ENCODE results near the gene ZNF407.

Gene ZNF407

GRCh38 chr18:74897971-74898657 is 300.4 kb downstream of the ZNF407 start:
- DNase-seq = no peak

GRCh38 chr18:74898965-74899364 is 301.3 kb downstream of the ZNF407 start:
- DNase-seq = no peak

GRCh38 chr18:74899554-74899953 is 301.9 kb downstream of the ZNF407 start:
- DNase-seq = no peak

GRCh38 chr18:74901362-74902146 is 303.9 kb downstream of the ZNF407 start:
- no peak for DNase-seq

DNA sequence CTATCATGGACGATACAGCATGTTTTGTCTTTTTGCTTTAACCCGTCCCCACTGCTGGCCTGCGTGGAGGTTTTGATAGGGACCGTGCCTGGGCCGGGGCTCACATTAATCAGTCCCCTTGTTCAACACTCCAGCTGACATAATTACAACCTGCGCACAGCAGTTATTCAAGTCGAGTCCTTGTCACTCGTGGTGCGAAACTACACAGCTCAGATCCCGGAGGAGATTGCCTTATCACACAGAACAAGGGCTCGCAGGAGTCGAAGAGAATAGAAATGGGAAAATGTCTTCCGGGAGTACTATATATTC is 304.4 kb downstream of the ZNF407 start:
- DNase-seq = no peak

GRCh38 chr18:74905247-74905646 is 307.6 kb downstream of the ZNF407 start:
- no peak for DNase-seq

- DNase-seq = no peak
Measured at GRCh38 chr18:74906184-74906583, 308.5 kb downstream of the ZNF407 start.

GRCh38 chr18:74914052-74914591 is 316.5 kb downstream of the ZNF407 start:
- no peak for DNase-seq

DNA sequence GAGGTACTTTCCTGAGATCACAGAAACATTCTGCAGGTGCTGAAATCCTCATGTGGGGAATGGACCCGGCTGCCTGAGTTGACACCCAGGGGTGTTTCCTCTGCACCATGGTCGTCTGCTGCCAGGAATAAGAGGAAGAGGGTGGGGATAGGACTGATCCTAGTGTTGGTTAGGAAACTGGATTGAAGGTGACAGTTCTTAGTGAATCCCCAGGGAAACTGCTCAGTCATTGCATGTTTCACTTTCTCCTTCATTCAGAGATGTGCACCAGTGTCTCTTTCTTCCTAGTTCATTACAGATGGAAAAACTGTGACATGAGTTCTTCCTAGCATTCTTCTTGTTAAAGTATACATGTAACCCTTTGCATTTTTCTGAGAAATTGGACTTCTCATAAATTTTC is 317.0 kb downstream of the ZNF407 start:
- DNase-seq = no peak

GRCh38 chr18:74916773-74917393 is 319.2 kb downstream of the ZNF407 start:
- no peak for DNase-seq

DNA sequence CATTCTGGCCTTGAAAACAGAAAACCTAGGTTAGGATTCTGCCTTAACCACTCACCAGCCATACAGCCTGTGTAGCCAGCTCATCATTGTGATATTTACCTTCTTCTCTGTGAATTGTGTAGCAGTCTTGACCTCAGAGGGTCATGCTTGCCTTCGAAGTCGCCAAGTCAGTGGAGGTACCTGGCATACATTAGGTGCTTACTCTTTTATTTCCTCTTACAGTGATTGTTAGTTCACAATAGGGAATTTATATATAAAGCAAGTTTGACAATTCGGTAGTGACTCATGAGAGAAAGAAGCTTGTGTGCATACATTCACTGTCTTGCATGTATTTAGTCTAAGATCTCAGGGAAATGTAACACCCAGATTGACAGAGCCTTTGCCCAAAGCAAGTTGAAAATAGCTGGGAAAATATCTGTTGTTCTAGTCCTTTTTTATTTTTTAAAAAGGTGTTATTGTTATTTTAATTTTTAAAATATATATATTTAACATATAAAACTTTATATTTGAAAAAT is 320.7 kb downstream of the ZNF407 start:
- DNase-seq = no peak

DNA sequence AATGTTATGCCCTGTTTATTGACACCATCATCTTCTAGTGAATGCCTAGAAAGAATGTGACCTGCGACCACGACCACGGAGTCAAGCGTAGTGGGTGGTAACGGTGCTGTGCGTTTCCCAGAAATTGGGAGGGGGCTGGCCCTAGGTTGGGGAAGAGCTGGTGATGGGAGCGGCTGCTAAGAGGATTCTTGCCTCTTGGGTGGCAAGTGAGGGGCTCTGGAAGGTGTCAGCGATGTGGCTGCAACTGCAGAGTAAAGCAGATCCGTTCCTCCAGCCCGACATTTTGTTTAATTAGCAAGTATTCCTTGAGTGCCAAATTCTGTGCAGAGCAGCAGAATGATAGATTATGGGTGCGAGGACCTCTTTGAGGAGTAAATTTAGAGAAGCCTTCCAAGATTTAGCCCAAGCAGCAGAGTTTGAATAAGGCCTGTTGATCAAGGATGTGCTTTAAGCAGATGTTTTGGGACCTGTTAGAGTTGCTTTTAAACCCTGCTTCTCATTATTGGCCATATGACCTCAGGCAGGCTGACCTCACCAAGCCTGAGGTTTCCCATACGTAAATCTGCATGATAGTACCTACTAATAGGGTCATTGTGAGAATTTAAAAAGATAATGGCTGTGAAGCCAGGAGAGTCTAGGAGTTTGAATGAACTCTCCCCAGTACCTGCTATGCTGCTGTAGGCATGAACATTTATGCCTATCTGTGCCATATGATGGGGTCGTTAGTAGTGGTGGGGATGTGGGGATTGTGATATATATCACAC is 323.6 kb downstream of the ZNF407 start:
- no peak for DNase-seq

DNA sequence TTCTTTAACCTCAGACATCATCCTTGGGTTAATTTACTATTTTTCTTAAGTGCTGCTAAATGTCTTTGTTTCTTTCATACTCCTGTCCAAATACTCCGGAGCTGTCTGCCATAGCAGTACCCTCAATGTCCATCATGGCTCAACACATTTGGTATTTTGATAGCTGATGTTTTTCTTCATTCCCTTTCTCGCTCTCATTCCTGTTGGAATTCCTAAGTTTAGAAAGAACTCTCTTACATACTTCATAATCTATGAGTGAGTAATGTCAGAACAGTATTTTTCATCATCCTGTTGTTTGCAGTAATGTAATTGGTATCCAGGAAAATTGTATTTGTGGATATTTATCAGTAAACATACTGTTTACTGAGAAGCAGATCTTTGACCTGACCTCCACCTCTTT is 328.4 kb downstream of the ZNF407 start:
- no peak for DNase-seq

GRCh38 chr18:74928194-74928968 is 330.7 kb downstream of the ZNF407 start:
- no peak for DNase-seq

DNA sequence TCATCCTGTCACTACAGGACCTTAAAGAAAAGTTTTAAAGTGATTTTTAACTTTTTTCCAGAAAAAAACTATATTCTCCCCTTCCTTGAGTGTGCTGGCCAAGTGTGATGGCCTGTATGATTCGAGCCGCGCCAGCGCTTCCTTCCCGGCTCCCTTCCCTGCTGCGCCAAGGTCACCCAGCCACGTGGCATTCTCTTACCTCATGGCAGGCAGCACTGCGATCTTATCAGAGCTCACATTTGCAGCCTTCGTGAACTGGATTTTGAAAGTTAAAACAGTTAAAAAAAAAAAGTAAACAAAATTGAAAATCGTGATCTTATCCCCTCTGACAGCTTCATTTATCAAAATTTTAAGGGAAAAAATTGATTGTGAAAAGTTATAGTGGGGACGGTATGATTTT is 331.4 kb downstream of the ZNF407 start:
- no peak for DNase-seq

GRCh38 chr18:74930616-74931015 is 332.9 kb downstream of the ZNF407 start:
- no peak for DNase-seq

DNA sequence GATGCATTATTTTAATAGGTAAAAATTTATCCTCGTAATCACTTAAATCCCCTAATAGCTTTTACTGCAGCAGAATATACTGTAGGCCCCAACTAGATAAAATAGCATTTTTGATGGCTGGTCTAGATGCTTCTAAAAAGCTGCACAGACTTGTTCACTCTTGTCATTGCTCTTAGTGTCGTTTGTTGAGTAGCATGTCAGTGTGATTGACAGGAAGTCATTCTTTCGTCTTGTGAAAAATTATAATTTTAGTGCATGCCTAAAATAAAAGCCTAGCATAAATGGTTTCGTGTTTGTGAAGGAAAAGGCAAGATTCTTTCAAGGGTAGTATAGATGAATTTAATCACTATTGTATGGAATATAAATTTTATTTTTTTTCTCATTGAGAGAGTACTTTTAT is 336.3 kb downstream of the ZNF407 start:
- DNase-seq = no peak

GRCh38 chr18:74935434-74935833 is 337.8 kb downstream of the ZNF407 start:
- no peak for DNase-seq

- DNase-seq = no peak
Measured at GRCh38 chr18:74936343-74936742, 338.7 kb downstream of the ZNF407 start.

GRCh38 chr18:74937291-74937690 is 339.6 kb downstream of the ZNF407 start:
- no peak for DNase-seq

DNA sequence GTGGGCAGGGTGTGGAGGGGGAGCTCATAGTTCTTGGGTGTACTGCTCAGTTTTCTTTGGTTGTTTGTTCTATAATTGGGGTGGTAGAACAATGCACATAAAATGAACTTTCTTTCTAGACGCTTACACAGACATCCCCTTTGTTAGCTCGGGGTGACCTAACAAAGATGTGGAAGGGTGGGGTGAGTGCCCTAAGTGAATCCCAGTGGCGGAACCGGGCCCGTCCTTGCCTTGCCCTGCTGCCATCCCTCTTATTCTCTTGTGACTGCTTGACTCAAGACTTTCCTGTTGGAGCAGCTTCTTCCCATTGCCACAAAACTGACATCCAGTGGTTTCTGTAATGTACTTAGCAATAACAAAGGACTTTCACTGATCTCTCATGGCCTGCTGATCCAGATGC is 343.2 kb downstream of the ZNF407 start:
- no peak for DNase-seq

DNA sequence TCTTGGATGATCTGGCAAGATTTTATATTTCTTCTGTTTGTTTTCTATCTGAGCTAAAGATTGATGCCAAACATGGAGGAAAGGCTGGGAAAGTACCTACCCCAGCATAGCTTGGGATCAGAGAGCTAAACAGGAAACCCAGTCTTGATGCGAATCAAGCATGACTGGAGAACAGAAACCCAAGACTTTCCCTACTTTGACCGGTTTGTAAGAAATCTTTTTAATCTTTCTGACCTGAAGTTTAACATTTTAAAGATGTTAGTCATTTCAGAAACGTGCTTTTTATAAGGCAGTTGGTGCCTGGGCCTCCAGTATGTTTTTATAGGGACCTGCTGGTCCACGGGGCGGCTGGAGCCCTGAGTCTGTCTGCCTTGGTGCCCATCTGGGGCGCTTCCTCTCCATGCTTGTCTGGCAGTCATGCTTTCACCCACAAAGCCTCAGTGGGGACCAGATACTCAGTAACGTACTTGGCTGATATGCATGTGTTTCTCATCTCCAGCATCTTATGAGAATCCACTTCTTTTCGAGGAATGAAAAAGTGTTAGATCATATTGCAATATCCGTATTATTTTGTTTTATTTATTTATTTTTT is 344.7 kb downstream of the ZNF407 start:
- no peak for DNase-seq

All from KG1 (cell line).